GM19467 (cell line): Measurements from ENCODE around the gene ZNF70.

ENCODE experiments used
- ATAC-seq: cut with Tn5 transposase; IDR thresholded peaks from one replicate; pipeline ENCODE4 v1.9.1; 2021; ENCODE audit warnings: mild to moderate bottlenecking, moderate library complexity; ENCODE audit not compliant: unreplicated experiment

Gene ZNF70

GRCh38 chr22:23695571-23696325, 55.2 kb downstream of the ZNF70 start:
- ATAC-seq: no peak

GRCh38 chr22:23695141-23695540, 55.8 kb downstream of the ZNF70 start:
- no peak for ATAC-seq

- ATAC-seq: no peak
Observed at GRCh38 chr22:23693979-23694680, 56.8 kb downstream of the ZNF70 start.

GRCh38 chr22:23692598-23693291, 58.2 kb downstream of the ZNF70 start:
- ATAC-seq: no peak

DNA sequence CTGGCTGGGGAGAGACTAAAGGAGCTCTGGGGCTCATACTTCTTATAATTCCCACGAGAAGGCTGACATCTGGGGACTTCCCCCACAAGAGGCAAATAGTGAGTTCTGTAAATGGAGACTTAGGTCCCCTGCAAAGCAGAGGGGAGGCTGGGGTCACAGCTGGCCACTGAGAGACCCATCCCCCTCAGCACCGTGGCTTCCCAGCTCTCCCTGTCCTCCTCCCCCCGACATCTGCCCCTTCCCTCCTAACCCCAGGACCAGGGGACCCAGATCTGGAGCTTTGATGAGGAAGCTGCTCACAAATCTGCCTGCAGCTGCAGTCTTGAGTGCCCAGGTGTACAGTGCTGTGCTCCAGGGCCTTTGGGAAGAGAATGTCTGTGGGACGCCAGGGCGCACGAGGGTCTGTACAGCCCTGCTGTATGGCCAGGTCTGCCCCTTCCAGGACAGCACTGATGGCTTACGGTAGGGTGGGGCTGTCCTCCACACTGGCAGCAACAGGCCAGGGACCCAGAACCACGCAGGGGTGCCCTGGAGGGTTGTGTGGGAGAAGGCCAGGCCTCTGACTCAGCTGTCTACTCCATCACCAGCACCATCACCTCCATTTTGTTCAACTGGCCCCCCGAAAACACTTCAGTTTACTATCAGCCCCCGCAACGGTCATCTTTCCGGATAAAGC, 59.0 kb downstream of the ZNF70 start:
- no peak for ATAC-seq

DNA sequence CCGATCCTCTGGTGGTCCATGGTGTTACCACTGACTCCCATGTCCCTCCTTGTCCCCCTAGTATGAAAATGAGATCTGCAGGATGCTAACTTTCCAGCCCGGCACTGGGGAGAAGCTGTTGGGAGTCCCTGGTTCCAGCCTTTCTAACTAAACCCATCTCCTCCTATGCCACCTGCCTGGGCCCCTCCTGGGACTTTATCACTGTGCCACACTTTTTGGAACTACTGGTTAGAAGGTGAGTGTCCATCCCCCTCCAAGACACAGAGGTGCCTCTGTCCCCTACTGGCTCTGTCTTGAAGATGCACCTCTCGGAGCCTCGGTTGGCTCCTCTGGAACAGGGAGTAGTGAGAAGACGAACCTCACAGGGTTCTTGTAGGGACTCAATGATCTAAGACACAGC, 60.2 kb downstream of the ZNF70 start, which contains the start of gene RGL4:
Gene RGL4 (plus strand): TSS at position 301 of the 400 bp plus-strand sequence. CDS start 1,018 bp downstream, outside the sequence.
- ATAC-seq: no peak

GRCh38 chr22:23689414-23689813, 61.5 kb downstream of the ZNF70 start:
- ATAC-seq: no peak
